CD4-positive, alpha-beta T cell treated with Interleukin-4 for 4 hours (primary cell): ENCODE results near the gene DMTF1.
"Not testable (repeated sequence)": the region's sequence is repeated elsewhere in the genome, so short reads cannot be mapped to it uniquely, and the experiment has no call there.

Source experiments
- DNase-seq: peaks from one replicate; pipeline ENCODE4 v3.0.0-alpha.2; 2020

The DMTF1 gene

DNA sequence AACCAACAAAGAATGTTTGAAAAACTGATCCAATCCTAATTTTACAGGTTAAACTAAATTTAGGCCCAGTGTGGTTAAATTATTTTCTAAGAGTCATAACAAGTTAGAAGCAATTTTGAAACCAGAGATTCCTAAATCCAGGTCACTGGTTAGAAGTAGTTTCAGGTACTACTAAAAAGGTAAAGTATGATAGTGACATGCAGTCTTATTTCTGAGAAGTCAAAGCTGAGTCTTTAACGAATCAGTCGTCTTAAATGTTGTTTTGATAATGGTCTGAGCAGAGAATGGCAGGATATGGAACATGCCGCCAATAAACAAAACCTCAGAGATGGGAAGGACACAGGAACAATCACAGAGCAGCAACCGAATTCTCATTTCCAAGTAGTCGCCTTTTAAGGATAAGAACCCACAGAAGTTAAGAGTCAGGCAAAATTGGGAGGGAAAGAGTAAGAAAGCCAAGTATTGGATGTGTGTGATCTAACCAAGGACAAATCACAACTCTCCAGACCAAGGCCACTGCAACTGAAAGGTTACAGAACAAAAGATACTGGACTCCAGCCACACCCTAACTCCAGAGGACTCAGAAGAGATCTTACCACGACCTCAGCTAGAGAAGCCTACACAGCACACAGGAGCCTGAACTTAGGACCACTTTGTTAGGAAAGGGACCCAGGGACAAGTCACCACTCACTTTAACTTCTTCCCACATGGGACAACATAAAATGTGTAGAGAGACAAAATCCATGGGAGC, 47.6 kb downstream of the DMTF1 start:
- no peak for DNase-seq

DNA sequence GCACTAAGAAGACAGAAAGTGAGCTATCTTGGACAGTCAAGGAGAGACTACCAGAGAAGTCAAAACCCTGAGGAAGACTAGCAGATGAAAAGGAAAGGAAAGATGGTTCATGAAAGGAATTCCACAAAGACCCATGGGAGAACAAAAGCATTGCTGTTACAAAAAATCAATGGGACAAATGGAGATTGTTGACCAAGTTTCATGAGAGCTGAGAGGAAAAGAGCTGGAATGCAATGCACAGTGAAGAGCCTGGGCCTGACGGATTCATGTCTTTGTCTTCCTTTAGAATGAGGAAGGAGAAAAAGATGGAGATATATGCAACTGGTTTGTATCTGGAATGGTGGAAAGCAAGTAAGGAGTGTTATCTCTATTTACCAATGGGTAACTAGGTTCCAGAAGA, 50.0 kb downstream of the DMTF1 start:
- DNase-seq: no peak

DNA sequence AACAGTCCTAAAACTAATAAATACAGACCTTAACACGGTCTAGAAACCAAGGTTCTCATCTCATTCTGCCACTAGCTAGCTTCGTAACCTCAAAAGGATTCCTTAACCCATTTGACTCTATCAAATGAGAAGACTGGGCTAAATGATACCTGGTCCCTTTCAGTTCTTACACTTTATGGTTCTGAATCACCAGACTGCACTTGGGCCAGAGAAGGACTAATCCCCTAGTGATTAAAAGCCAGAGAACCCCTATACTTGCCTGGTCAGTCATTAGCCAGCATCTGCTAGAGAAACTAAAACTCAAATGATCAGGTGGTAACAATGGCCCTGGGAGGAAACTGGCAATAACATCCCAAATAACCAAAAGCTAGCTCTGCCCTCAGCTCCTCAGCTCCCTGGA, 50.5 kb downstream of the DMTF1 start:
- no peak for DNase-seq

DNA sequence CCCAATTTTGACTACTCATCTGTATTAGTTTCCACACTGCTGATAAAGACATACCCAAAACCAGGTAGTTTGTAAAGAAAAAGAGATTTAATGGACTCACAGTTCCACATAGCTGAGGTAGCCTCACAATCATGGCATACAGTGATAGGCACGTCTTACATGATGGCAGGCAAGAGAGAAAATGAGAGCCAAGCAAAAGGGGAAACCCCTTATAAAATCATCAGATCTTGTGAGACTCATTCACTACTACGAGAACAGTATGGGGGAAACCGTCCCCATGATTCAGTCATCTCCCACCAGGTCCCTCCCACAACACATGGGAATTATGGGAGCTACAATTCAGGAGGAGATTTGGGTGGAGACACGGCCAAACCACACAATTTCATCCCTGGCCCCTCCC, 51.7 kb downstream of the DMTF1 start:
- not testable (repeated sequence) for DNase-seq

DNA sequence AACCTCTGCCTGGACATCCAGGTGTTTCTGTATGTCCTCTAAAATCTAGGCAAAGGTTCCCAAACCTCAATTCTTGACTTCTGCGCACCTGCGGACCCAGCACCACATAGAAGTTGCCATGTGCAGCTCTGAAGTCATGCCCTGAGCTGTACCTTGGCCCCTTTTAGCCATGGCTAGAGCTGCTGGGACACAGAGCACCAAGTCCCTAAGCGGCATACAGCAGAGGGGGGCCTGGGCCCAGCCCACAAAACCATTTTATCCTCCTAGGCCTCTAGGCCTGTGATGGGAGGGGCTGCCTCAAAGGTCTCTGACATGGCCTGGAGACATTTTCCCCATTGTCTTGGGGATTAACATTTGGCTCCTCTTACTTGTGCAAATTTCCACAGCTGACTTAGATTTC, 52.7 kb downstream of the DMTF1 start:
- DNase-seq: no peak

DNA sequence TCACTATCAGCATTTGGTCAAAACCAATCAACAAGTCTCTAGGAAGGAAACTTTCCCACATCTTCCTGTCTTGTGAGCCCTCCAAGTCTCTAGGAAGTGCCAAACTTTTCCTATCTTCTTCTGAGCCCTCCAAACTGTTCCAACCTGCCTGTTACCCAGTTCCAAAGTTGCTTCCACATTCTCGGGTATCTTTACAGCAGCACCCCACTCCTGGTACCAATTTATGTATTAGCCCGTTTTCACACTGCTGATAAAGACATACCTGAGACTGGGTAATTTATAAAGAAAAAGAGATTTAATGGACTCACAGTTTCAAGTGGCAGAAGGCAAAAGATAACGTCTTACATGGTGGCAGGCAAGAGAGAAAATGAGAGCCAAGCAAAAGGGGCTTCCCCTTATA, 53.4 kb downstream of the DMTF1 start:
- not testable (repeated sequence) for DNase-seq

DNA sequence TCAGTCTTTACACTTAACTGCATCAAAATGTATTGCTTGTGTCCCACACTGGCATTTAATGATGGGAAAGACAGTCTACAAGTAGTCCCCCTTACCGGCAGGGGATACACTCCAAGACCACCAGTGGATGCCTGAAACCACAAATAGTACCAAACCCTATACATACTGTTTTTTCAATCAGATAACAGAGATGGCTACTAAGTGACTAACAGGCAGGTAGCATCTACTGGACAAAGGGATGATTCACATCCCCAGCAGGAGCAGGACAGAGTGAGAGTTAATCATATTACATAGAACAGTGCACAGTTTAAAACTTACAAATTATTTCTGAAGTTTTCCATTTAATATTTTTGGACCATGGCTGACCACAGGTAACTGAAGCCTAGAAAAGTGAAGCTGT, 54.1 kb downstream of the DMTF1 start:
- DNase-seq: no peak

DNA sequence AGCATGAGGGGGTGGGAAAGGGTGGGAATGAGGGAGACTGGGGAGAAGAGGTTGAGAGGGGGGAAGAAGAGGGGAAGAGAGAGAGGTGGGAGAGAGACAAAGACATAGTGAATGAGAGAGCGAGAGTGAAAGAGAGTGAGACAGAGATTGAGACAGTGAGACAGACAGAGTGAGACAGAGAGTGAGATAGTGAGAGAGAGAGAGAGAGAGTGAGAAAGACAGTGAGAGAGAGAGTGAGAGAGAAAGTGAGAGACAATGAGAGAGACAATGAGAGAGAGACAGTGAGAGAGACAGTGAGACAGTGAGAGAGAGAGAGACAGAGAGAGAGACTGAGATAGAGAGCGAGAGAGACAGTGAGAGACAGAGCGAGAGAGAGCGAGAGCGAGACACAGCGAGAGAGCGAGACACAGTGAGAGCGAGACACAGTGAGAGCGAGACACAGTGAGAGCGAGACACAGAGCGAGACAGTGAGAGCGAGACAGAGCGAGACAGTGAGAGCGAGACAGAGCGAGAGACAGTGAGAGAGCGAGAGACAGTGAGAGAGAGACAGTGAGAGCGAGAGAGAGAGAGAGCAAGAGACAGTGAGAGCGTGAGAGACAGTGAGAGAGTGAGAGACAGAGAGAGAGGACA, 57.2 kb downstream of the DMTF1 start:
- no peak for DNase-seq

DNA sequence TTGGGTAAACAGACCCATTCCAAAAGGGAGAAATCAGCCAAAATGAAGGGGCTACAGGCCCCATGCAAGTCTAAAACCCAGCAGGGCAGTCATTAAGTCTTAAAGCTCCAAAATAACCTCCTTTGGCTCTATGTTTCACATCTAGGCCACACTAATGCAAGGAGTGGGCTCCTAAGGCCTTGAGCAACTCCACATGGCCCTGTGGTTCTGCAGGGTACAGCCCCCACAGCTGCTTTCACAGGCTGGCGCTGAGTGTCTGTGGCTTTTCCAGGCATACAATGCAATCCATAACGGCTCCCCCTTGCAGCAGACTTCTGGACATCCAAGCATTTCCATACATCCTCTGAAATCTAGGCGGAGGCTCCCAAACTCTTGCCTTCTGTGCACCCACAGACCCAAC, 58.3 kb downstream of the DMTF1 start:
- no peak for DNase-seq

DNA sequence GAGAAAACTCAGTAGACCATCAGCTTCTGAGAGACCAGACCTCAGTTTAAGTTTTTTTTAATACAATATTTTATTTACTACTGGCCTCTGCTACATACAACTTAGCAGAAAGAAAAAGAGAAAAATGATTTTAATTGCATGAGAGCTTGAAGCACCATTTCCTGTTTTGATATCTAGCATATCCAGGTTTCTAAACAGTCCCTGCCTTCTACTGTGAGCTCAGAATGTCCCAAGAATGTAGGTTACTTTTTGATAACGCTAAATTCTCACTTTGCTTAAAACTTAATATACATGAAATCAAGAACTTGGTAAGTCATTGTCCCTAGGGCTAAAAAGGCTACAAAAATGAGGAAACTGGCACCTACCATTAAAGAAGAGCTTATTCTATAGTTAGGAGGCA, 60.2 kb downstream of the DMTF1 start:
- peak; percentile 17 for DNase-seq

DNA sequence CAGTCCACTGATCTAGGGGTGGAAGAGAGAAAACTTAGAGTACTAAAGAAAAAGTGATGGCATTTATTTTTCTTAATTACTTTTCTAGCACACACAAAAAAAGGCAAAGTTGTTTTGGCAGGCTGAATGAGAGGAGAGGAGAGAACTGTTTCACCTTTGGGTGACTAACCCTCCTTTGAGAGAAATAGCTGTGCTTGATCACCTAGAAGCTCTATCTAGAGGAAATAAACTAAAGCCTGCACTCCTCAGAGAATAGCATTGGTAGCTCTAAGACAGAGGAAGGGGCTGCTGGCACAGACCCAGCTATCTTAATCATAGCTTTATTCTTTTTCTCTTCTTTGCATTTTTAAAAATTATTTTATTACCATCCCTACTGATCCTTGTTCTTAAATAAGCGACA, 61.0 kb downstream of the DMTF1 start:
- DNase-seq: no peak

DNA sequence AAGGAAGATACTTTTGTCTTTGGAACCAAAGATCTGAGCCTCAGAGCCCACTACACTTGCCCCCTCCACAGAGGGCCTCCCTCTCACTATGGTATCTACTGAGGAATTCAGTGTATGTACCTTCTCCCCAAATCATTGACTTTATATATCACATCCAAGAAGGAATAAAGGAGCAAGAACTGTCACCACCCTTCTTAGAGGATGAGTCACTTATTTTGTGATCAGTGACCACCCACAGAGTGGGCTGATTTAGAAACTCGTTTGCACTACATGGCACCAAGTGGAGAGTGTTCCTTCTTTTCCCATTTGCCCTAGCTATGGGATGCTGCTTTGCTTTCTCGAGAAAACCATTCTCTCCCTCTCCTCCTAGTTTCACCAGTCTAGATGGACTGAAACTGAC, 61.6 kb downstream of the DMTF1 start:
- DNase-seq: no peak

DNA sequence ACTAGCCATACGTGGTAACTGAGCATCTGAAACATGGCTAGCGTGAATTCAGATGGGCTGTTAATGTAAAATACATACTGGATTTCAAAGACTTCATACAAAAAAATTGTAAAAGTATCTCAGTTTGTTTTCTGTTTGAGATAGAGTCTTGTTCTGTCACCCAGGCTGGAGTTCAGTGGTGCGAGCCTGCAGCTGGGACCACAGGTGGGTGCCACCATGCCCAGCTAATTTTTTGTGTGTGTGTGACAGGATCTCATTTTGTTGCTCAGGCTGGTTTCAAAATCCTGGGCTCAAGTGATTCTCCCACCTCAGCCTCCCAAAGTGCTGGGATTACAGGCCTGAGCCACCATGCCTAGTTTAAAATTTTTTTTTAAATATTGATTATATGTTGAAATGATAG, 62.8 kb downstream of the DMTF1 start:
- no peak for DNase-seq

DNA sequence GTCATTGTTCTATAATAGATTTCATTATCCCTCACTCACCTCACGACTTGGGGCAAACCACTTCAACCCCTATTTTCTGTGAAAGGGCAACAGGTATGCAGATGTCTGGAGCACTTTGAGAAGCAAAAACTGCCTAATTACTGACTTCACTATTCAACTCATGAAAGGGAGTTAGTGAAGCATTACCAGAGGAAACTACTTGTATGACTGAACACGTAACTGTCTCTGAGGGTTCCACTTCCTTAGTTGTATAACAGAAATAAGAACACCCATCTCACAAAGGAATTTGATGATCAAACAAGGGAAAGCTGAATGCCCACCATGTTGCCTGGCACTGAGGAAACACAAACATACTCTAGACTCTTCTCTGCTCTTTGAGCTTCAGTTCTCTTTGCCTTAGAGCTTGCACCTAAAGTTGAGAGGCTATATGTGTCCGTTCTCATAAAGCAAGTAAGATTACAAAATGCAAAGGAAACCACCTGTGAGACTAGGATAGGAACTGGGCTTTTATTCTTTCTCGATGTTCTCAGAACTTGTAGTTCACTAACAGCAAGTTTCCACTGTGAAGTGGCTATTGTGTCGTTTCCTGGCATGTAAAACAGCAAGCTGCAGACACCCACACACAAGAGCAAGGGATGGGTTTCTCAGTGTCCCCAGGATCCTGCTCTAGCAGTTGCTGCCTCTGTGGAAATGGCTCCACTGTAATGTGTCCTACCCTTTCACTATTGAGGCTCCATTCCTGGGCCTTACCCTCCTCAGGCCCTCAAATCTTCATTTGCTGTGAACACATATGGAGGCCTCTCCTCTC, 64.7 kb downstream of the DMTF1 start:
- peak; percentile 59 for DNase-seq

DNA sequence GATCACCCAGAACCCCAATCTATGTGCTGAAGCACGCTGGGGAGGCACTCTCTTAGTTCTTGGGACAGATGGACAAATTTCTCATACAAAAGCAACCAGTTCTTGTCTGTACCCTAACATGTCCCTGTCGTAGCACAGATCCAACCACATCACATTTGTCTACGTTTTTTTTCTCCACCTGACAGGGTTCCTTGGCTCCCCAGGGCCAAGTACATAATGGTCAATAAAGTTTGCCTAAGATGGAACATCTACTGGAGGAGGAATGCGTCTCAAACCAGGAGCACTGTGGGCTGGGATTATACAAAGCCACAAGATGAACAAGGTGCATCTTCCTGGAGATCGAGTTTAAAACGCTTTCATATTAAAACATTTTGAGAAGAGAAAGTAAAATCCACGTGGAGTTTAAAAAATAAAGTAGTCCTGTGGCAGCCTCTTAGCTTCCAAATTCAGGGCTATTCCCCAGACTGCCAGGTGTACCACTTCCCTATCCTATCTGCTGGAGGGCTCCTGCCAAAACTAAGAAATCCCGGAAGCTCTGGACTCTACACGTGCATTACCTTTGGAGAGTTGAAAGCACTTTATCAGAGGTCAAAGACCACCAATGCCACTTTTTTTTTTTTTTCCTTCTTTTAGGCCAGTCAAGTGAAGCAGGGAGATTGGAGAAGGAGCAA, 65.9 kb downstream of the DMTF1 start:
- no peak for DNase-seq

DNA sequence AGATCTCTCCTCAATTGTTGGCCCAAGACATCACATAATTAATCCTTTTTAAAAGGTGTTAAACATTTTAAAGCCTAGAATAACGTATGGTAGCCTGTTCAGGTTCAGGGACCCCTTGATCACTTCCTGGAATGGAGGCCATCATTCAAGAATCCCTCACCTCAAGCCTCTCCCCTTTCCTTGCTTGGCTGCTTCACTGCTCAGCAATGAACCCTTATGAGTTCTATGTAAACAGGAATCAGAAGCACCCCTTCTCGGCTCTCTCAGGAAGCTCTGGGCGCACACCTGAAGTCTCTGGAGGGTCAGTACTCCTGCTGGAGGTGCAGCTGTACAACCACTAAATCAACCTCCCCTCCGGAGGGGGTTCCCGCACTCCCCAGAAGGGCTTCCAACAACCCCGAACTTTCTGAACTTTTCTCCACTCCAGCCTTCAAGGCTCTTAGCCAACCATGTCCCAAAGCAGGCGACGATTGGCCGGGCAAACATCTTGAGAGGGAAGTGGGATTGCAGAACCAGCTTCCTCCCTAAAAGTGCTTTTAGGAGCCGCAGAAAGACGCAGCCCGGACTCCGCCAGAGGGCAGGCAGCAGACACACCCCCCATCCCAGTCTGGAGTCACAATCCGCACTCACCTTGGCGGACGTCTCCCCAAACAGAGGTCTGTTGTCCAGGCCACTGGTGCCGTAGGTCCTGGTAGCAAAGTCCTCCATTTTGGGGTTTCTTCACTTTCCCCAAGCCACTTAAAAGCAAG, 66.7 kb downstream of the DMTF1 start:
- DNase-seq: peak; percentile 36

DNA sequence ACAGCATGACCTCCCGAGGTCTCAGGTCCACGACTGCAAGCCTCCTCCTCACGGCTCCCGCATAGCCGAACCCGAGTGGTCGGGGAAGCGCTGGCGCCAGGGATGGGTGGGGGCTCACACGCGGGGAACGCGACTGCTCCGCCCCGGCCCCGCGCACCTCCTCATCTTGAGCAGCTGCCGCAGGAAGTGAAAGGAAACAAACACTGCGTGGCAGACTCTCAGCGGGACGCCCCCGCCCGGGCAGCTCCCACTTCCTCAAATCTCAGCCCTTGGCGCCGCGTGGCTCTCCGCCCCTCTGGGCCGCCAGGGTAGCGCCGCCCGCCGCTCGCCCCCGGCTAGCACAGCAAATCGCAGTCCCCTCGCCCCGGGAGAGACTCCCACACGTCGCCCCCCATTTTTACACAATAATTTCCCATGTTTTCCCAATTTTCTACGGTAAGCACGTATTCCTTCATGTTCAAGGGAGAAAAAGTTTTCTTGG, 67.3 kb downstream of the DMTF1 start, which contains the start of gene TMEM243:
Gene TMEM243, minus strand, starts transcription at position 188 of the 481 bp plus-strand sequence. CDS start 229 bp downstream, outside the sequence.
- peak; percentile 78 for DNase-seq

DNA sequence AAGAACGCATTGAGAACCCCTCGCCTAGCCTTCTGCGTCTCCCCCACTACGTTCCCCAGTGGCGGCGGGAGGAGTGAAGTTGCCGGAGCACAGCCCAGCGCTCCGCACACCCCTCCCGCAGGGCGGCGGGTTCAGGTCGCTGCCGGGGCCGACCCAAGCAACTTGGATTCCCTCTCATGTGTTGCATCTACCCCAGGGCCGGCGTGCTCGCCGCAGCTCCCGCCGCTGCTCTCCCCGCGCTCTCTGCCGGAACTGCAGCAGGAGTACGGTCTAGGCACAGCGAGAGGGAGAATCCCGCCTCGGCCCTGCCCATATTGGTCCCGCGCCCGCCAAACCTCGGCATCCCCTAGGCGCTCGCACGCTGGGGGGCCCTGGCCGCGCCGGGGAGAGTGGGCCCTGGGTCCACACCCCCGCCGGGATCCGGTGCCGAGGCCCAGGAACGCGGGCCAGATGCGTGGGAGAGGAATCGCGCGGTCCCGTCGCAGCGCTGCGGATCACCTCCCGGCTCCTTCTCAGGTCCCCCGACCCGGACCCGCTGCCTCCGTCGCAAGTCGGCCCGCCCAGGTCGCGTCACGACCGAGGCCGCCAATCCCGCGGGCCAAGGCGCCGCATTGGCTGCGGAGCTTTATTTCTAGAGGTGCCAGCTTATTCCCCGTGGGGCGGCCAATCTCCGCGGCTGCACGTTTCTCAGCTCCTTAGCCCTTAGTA, 67.9 kb downstream of the DMTF1 start:
- DNase-seq: peak; percentile 77

DNA sequence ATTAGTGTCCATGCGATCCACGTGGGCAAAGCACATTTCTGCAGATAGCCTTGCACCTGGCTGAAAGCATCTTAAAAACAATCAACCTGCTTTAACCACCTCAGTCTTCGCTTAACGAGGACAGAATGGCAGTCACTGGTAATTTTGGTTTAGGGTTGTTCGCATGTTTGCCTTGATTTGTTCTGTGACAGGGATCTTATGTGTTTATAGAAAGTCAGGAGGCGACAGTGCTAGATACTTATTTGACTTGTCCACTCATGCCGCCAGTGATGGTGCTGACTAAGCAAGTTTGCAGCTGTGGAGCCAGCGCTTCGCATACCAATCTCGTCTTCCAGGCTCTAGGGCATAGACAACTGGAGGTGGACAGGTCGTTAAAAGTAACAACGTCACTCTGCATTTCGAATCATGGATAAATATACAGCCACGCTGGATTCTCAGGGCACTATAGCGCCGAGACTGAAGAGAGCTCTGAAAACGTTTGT, 68.5 kb downstream of the DMTF1 start:
- DNase-seq: no peak

DNA sequence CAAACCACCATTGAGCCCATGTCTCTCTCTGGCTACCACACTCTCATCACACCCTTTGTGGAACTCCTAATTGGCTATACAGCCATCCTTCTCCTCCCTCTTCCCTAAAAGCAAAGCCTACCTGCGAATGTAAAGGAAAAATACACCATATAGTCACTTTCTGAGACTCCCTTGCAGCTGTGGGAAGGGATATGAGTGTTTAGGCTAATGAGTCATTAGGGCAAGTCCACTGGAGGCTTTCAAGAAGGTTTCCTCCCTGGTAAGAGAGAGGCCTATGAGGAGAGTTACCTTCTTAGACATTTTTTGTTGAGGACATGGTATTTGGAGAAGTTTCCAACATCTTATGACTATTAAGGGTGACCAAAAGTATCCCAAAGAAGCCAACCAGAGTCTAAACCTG, 71.4 kb downstream of the DMTF1 start:
- DNase-seq: no peak

DNA sequence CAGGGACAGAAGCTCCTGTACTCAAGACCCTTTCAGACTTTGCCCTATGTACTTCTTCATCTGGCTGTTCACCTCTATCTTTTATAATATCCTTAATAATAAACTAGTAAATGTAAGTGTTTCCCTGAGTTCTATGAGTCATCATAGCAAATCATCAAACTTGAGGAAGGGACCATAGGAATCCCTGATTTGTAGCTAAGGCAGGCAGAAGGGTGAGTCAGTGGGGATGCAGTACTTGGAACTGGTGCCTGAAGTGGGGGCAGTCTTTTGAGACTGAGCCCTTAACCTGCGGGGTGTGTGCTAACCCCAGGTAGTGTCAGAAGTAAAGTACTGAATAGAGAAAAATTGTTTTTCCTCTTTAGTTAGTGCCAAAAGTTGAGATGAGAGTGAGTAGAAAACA, 73.4 kb downstream of the DMTF1 start:
- no peak for DNase-seq

DNA sequence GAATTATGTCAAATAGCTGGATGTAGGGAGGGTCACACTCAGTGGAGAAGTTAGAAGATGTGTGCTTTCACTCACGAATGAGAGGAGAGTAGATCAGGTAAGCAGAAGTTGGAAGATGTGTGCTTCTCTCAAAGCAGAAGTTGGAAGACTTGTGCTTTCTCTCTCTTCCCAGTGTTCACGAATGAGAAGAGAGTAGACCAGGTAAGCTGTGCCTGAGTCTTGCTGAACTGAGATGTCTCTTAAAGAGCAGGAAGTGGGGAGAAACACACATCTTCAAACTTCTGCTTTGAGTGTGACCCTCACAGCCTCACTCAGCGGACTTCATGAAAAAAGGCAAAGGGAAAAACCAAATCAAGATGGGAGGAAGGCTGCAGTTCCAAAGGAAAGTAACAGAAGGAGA, 74.2 kb downstream of the DMTF1 start:
- DNase-seq: no peak
